A549 (cell line): ENCODE results near the gene SPTLC3. TPM values are rescaled to one million over a fixed set of nuclear protein-coding genes. Genes with fewer than 3 reads are reported as not detected.
A peak's percentile ranks its signal among the peaks of the same experiment; 100 is the strongest.

Experiments
- ATAC-seq, 2 experiments: fragments of 200-7000 bp in 1 of 2; fragments of >200 bp in 1 of 2; cut with Nextera tagmentation in 1 of 2; cut with Tn5 transposase in 1 of 2; 3 replicates each; pipeline versions ENCODE4 v1.8.0 to v1.9.1; 2018 to 2020; ENCODE audit warnings: mild to moderate bottlenecking in 1 of 2, moderate library complexity in 1 of 2
- CTCF ChIA-PET: fragments of 300-600 bp; sonication (Branson Sonifier 250); formaldehyde crosslinking; extraction: SDS; loops from one replicate; lab custom pipeline; 2021; ENCODE audit warnings: antibody characterized with exemption, inconsistent platforms; lab: Yijun Ruan, JAX
- POLR2A ChIA-PET: fragments of 350-600 bp; formaldehyde crosslinking; extraction: SDS; loops from one replicate; lab custom pipeline; 2021; ENCODE audit warnings: antibody characterized with exemption, inconsistent platforms; lab: Yijun Ruan, JAX
- DNase-seq, 2 experiments: peaks; one replicate each; pipeline versions ENCODE4 v3.0.0 to v3.0.0-alpha.2; 2011 to 2016; ENCODE audit warnings: low read depth in 1 of 2, low spot score in 1 of 2
- FAIRE-seq: peaks from 2 replicates; lab custom pipeline; 2011; peaks lifted over from hg19 to GRCh38; lab: Jason Lieb, UNC
- H3K27ac ChIP-seq, 2 experiments: fragments of >200 bp; sonication (Bioruptor Twin); formaldehyde crosslinking; 3 replicates each; pipeline ENCODE4 v1.5.1; 2016 to 2017
- H3K4me1 ChIP-seq: fragments of >200 bp; sonication (Bioruptor Twin); formaldehyde crosslinking; 3 replicates; pipeline ENCODE4 v1.6.1; 2016
- H3K4me2 ChIP-seq: fragments of >200 bp; sonication (Bioruptor Twin); formaldehyde crosslinking; 3 replicates; pipeline ENCODE4 v1.6.1; 2016
- H3K4me3 ChIP-seq: fragments of >200 bp; sonication (Bioruptor Twin); formaldehyde crosslinking; 3 replicates; pipeline ENCODE4 v1.5.1; 2016
- H3K9me3 ChIP-seq: fragments of >200 bp; sonication (Bioruptor Twin); formaldehyde crosslinking; 3 replicates; pipeline ENCODE4 v1.6.1; 2016
- ATOH8 ChIP-seq: fragments of 250-450 bp; sonication (Bioruptor Pico); IDR thresholded peaks from 2 replicates; pipeline ENCODE4 v1.5.0; 2020; ENCODE audit warnings: low read depth, mild to moderate bottlenecking, moderate library complexity
- CBX2 ChIP-seq: fragments of 200-600 bp; sonication (generic); IDR thresholded peaks from 2 replicates; pipeline ENCODE4 v1.6.1; 2016; ENCODE audit warnings: low read depth, mild to moderate bottlenecking, borderline replicate concordance
- CTCF ChIP-seq: fragments of >200 bp; sonication (Bioruptor Twin); formaldehyde crosslinking; IDR thresholded peaks from 3 replicates; pipeline ENCODE4 v1.5.1; 2016
- EHF ChIP-seq: fragments of 250-450 bp; sonication (Bioruptor Pico); IDR thresholded peaks from 2 replicates; pipeline ENCODE4 v1.5.0; 2020; ENCODE audit warnings: mild to moderate bottlenecking
- EHMT2 ChIP-seq: fragments of 200-600 bp; sonication (generic); IDR thresholded peaks from 2 replicates; pipeline ENCODE4 v1.6.1; 2016; ENCODE audit warnings: antibody characterized with exemption, low read depth, mild to moderate bottlenecking, moderate library complexity
- ELK1 ChIP-seq: fragments of 150-350 bp; IDR thresholded peaks from 2 replicates; pipeline ENCODE4 v1.6.1; 2014; ENCODE audit warnings: low read depth, mild to moderate bottlenecking, low read length
- FOSB ChIP-seq: fragments of 250-450 bp; sonication (Bioruptor Pico); IDR thresholded peaks from 2 replicates; pipeline ENCODE4 v1.5.0; 2020; ENCODE audit warnings: mild to moderate bottlenecking, moderate library complexity
- HEYL ChIP-seq: fragments of 250-450 bp; sonication (Bioruptor Pico); IDR thresholded peaks from 2 replicates; pipeline ENCODE4 v1.8.0; 2021; ENCODE audit warnings: mild to moderate bottlenecking, moderate library complexity
- HMGXB4 ChIP-seq: fragments of 250-450 bp; sonication (Bioruptor Pico); IDR thresholded peaks from 2 replicates; pipeline ENCODE4 v1.5.0; 2021; ENCODE audit warnings: mild to moderate bottlenecking, moderate library complexity, borderline replicate concordance
- MAFK ChIP-seq: fragments of 450-650 bp; IDR thresholded peaks from 2 replicates; pipeline ENCODE4 v1.6.1; 2014; ENCODE audit not compliant: partially characterized antibody
- MAZ ChIP-seq: fragments of 150-350 bp; IDR thresholded peaks from 2 replicates; pipeline ENCODE4 v1.6.1; 2014; ENCODE audit warnings: antibody characterized with exemption, low read depth, low read length, borderline replicate concordance
- NFE2L2 ChIP-seq: fragments of 150-350 bp; conservative IDR thresholded peaks from 2 replicates; pipeline ENCODE4 v1.6.1; 2014; ENCODE audit warnings: low read length
- POLR2A ChIP-seq: IDR thresholded peaks from 2 replicates; pipeline ENCODE4 v1.6.1; 2012; ENCODE audit warnings: mild to moderate bottlenecking, low read length
- RCOR1 ChIP-seq: fragments of 150-350 bp; IDR thresholded peaks from 2 replicates; pipeline ENCODE4 v1.6.1; 2014; ENCODE audit warnings: antibody characterized with exemption, low read length, low read depth
- REST ChIP-seq: fragments of 200-600 bp; sonication (generic); IDR thresholded peaks from 2 replicates; pipeline ENCODE4 v1.6.1; 2016; ENCODE audit warnings: antibody characterized with exemption, mild to moderate bottlenecking, moderate library complexity
- RNF2 ChIP-seq: fragments of 200-600 bp; sonication (generic); IDR thresholded peaks from 2 replicates; pipeline ENCODE4 v1.6.1; 2016; ENCODE audit warnings: low read depth, mild to moderate bottlenecking, antibody characterized with exemption, moderate library complexity, borderline replicate concordance
- TFCP2L1 ChIP-seq: fragments of 250-450 bp; sonication (Bioruptor Pico); IDR thresholded peaks from 2 replicates; pipeline ENCODE4 v1.5.0; 2021; ENCODE audit warnings: mild to moderate bottlenecking
- USF2 ChIP-seq: fragments of 450-650 bp; IDR thresholded peaks from 2 replicates; pipeline ENCODE4 v1.6.1; 2014; ENCODE audit warnings: antibody characterized with exemption
- ZFP36 ChIP-seq: fragments of 450-650 bp; IDR thresholded peaks from 2 replicates; pipeline ENCODE4 v1.6.1; 2014; ENCODE audit warnings: borderline replicate concordance; ENCODE audit not compliant: partially characterized antibody
- WGBS: methylation state at CpG from one replicate; pipeline ENCODE4 v1.1.6; 2017; ENCODE audit errors: missing lambda C conversion rate; 5-methylcytosine and 5-hydroxymethylcytosine counted together
- polyA plus RNA-seq, 4 experiments: library from polyadenylated mRNA; depleted of rRNA in 3 of 4; stranded (reverse); fragments of >200 nt; fragmentation: RNase III in 1 of 4; extraction: RNeasy Plus Mini Kit Qiagen cat#74134 plus additional on column Dnase treatment in 1 of 4; gene quantifications; 2 replicates in 3 of 4; 3 replicates in 1 of 4; pipeline ENCODE4 v1.2.3, GENCODE V29; 2011 to 2017

Gene SPTLC3
- polyA plus RNA-seq, 2 of the 4 experiments (the other 2 are of a cell fraction), result 0.10 to 0.57 TPM

- POLR2A ChIA-PET, result no interaction called here
- 68% methylated on average over 3 of the region's 3 CpGs for WGBS
- TF ChIP-seq ATOH8 (CRISPR knock-in tag), result no peak
- DNase-seq, result no peak
- FAIRE-seq, result peak; percentile 76
- H3K27ac ChIP-seq, result no peak overlapping the region
- H3K4me3 ChIP-seq, result no peak overlapping the region
- CTCF ChIA-PET, result interaction anchor here (0.6 kb wide), 1 partner anchor 30 kb away, joined by 3 read pairs; no protein-coding TSS in a partner anchor
- no peak for ATAC-seq
- H3K9me3 ChIP-seq, result no peaks in the 10 kb centered on the region
- H3K4me2 ChIP-seq, result no peak overlapping the region
- no peaks in the 10 kb centered on the region for H3K4me1 ChIP-seq
These were observed 19.1 kb upstream of the SPTLC3 start for GRCh38 chr20:12989586-12990115.

GRCh38 chr20:12997128-12997655 lies 11.6 kb upstream of the SPTLC3 start:
- ChIA-PET POLR2A (no interaction called here), CTCF (interaction anchor here (1.1 kb wide), 1 partner anchor 9 kb away, joined by 3 read pairs; no protein-coding TSS in a partner anchor)
- DNase-seq, result no peak
- no peak overlapping the region for H3K4me2 ChIP-seq
- H3K9me3 ChIP-seq, result no peaks in the 10 kb centered on the region
- FAIRE-seq, result peak; percentile 85
- TF ChIP-seq POLR2A, result no peak
- TF ChIP-seq ELK1, result no peak
- TF ChIP-seq CTCF, result no peak
- peak; percentile 46 for TF ChIP-seq MAFK
- TF ChIP-seq, all 56 proteins: peak for 1
- WGBS, result 30% methylated on average over 2 of the region's 2 CpGs
- no peak for ATAC-seq
- Histone ChIP-seq H3K4me3 (no peak overlapping the region), H3K4me1 (no peaks in the 10 kb centered on the region), H3K27ac (no peak overlapping the region)

GRCh38 chr20:12998046-12998445 lies 10.7 kb upstream of the SPTLC3 start:
- Histone ChIP-seq H3K9me3 (no peaks in the 10 kb centered on the region), H3K4me1 (no peaks in the 10 kb centered on the region)
- FAIRE-seq, result no peak
- POLR2A ChIA-PET, result no interaction called here
- DNase-seq, result no peak
- CTCF ChIA-PET, result interaction anchor here (1.1 kb wide), 1 partner anchor 10 kb away, joined by 3 read pairs; no protein-coding TSS in a partner anchor
- TF ChIP-seq RCOR1 (no peak), FOSB (no peak), TFCP2L1 (no peak), MAFK (no peak), NFE2L2 (no peak), EHF (no peak), MAZ (no peak), HMGXB4 (CRISPR knock-in tag) (no peak), ZFP36 (no peak), RNF2 (no peak), USF2 (no peak), EHMT2 (no peak), HEYL (CRISPR knock-in tag) (no peak), REST (no peak), CBX2 (no peak)
- TF ChIP-seq, all 56 proteins: peak for 0
- H3K27ac ChIP-seq, result no peak overlapping the region
- no peak for ATAC-seq
- H3K4me2 ChIP-seq, result no peak overlapping the region
- WGBS, result 58% methylated on average over 3 of the region's 3 CpGs
- H3K4me3 ChIP-seq, result no peak overlapping the region
